ENCODE results near the gene ACOT9.

Gene ACOT9

GRCh38 chrX:23656684-23657083 is 86.4 kb downstream of the ACOT9 start:
- TF ChIP-seq, protein P1, sequence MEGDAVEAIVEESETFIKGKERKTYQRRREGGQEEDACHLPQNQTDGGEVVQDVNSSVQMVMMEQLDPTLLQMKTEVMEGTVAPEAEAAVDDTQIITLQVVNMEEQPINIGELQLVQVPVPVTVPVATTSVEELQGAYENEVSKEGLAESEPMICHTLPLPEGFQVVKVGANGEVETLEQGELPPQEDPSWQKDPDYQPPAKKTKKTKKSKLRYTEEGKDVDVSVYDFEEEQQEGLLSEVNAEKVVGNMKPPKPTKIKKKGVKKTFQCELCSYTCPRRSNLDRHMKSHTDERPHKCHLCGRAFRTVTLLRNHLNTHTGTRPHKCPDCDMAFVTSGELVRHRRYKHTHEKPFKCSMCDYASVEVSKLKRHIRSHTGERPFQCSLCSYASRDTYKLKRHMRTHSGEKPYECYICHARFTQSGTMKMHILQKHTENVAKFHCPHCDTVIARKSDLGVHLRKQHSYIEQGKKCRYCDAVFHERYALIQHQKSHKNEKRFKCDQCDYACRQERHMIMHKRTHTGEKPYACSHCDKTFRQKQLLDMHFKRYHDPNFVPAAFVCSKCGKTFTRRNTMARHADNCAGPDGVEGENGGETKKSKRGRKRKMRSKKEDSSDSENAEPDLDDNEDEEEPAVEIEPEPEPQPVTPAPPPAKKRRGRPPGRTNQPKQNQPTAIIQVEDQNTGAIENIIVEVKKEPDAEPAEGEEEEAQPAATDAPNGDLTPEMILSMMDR (conservative IDR thresholded peaks at IDR 0.05; ENCODE audit: low read length), result no peak
- no peak for TF ChIP-seq EZH2phosphoT487 (IDR thresholded peaks at IDR 0.05; ENCODE audit: borderline replicate concordance)
- no peaks in the 10 kb centered on the region for H3K79me2 ChIP-seq (ENCODE audit: insufficient read depth, low read length)
- no peaks in the 10 kb centered on the region for H3K9me3 ChIP-seq (ENCODE audit: insufficient read depth, low read depth, low read length)
- H2AFZ ChIP-seq (ENCODE audit: low read length), result no peak overlapping the region
- no peak overlapping the region for H3K9ac ChIP-seq (ENCODE audit: low read depth, low read length, poor library complexity, severe bottlenecking)
- H3K36me3 ChIP-seq (ENCODE audit: insufficient read depth, low read length), result no peaks in the 10 kb centered on the region
- H3F3A ChIP-seq (ENCODE audit: low read depth), result no peaks in the 10 kb centered on the region
- H3K27me3 ChIP-seq (ENCODE audit: insufficient read depth, low read length, poor library complexity, severe bottlenecking), result no peaks in the 10 kb centered on the region
- no peaks in the 10 kb centered on the region for H3K9me2 ChIP-seq (replicated peaks; ENCODE audit: low read depth, low read length)
- H3K4me2 ChIP-seq (ENCODE audit: low read depth, low read length, poor library complexity, severe bottlenecking), result no peak overlapping the region
- no peak overlapping the region for H3K4me3 ChIP-seq (ENCODE audit: low read length, poor library complexity, severe bottlenecking)
- no peaks in the 10 kb centered on the region for H3K4me1 ChIP-seq (ENCODE audit: insufficient read depth, low read length, poor library complexity, severe bottlenecking)
- no peaks in the 10 kb centered on the region for H4K20me1 ChIP-seq (ENCODE audit: insufficient read depth, low read length, poor library complexity, severe bottlenecking)

GRCh38 chrX:23656091-23656490 is 87.0 kb downstream of the ACOT9 start:
- TF ChIP-seq, protein P1 (conservative IDR thresholded peaks at IDR 0.05; ENCODE audit: low read length), result no peak
- TF ChIP-seq EZH2phosphoT487 (IDR thresholded peaks at IDR 0.05; ENCODE audit: borderline replicate concordance), result no peak
- Histone ChIP-seq H2AFZ (ENCODE audit: low read length) (no peak overlapping the region), H3K27me3 (ENCODE audit: insufficient read depth, low read length, poor library complexity, severe bottlenecking) (no peaks in the 10 kb centered on the region)

More at GRCh38 chrX:23656091-23656490, 87.0 kb downstream of the ACOT9 start:
- Histone ChIP-seq H3K4me3 (ENCODE audit: low read length, poor library complexity, severe bottlenecking) (no peak overlapping the region), H3K9me3 (ENCODE audit: insufficient read depth, low read depth, low read length) (no peaks in the 10 kb centered on the region), H4K20me1 (ENCODE audit: insufficient read depth, low read length, poor library complexity, severe bottlenecking) (no peaks in the 10 kb centered on the region), H3K4me1 (ENCODE audit: insufficient read depth, low read length, poor library complexity, severe bottlenecking) (no peaks in the 10 kb centered on the region), H3K36me3 (ENCODE audit: insufficient read depth, low read length) (no peaks in the 10 kb centered on the region), H3K9ac (ENCODE audit: low read depth, low read length, poor library complexity, severe bottlenecking) (no peak overlapping the region), H3K79me2 (ENCODE audit: insufficient read depth, low read length) (no peaks in the 10 kb centered on the region), H3K4me2 (ENCODE audit: low read depth, low read length, poor library complexity, severe bottlenecking) (no peak overlapping the region), H3K9me2 (replicated peaks; ENCODE audit: low read depth, low read length) (no peaks in the 10 kb centered on the region), H3F3A (ENCODE audit: low read depth) (no peaks in the 10 kb centered on the region)

All from Loucy (cell line).